GM12878 (cell line): ENCODE measurements around the gene ZNF423.

Experiments
- CHD4 ChIP-seq: fragments of 200-600 bp; sonication (generic); IDR thresholded peaks from 2 replicates; pipeline ENCODE4 v1.6.1; 2016; ENCODE audit warnings: mild to moderate bottlenecking
- CTCF ChIP-seq, 3 experiments: IDR thresholded peaks in 2 of 3; conservative IDR thresholded peaks in 1 of 3; 2 replicates each; pipeline ENCODE4 v1.5.1; 2011; ENCODE audit warnings: low read depth in 3 of 3, low read length in 3 of 3, mild to moderate bottlenecking in 3 of 3, control low read depth in 2 of 3, moderate library complexity in 2 of 3, inconsistent platforms in 1 of 3, mixed read lengths in 1 of 3; ENCODE audit not compliant: control insufficient read depth in 2 of 3, insufficient read depth in 1 of 3; ENCODE audit errors: extremely low read depth in 1 of 3
- FOXM1 ChIP-seq: IDR thresholded peaks from 2 replicates; pipeline ENCODE4 v1.6.1; 2012; ENCODE audit warnings: low read depth, mild to moderate bottlenecking, inconsistent platforms, low read length, moderate library complexity
- MTA3 ChIP-seq: IDR thresholded peaks from 2 replicates; pipeline ENCODE4 v1.6.1; 2012; ENCODE audit warnings: low read length, inconsistent platforms, borderline replicate concordance
- NBN ChIP-seq: fragments of 450-650 bp; IDR thresholded peaks from 2 replicates; pipeline ENCODE4 v1.6.1; 2016
- POLR2AphosphoS5 ChIP-seq: IDR thresholded peaks from 2 replicates; pipeline ENCODE4 v1.6.1; 2011; ENCODE audit warnings: mild to moderate bottlenecking, low read length, inconsistent platforms
- RAD51 ChIP-seq: fragments of 450-650 bp; IDR thresholded peaks from 2 replicates; pipeline ENCODE4 v1.6.1; 2016; ENCODE audit warnings: moderate library complexity, mild to moderate bottlenecking, inconsistent platforms

GRCh38 chr16:49634235-49635008, 221.5 kb downstream of the ZNF423 start:
- TF ChIP-seq CTCF (IDR thresholded peaks at IDR 0.05 in 2 of 3, conservative IDR thresholded peaks at IDR 0.05 in 1 of 3; ENCODE audit: control insufficient read depth in 2 of 3, extremely low read depth in 1 of 3, insufficient read depth in 1 of 3, low read depth in 3 of 3, low read length in 3 of 3), result no peak
- no peak for TF ChIP-seq CHD4
- TF ChIP-seq FOXM1, result no peak
- no peak for TF ChIP-seq RAD51
- TF ChIP-seq MTA3, result no peak
- no peak for TF ChIP-seq POLR2AphosphoS5
- TF ChIP-seq NBN, result no peak
